HK-2 (cell line): ENCODE results near the gene ZC3HAV1.
A peak's percentile ranks its signal among the peaks of the same experiment; 100 is the strongest.
"Not testable (repeated sequence)": the region's sequence is repeated elsewhere in the genome, so short reads cannot be mapped to it uniquely, and the experiment has no call there.

Experiments used
- DNase-seq: peaks from one replicate; pipeline ENCODE4 v3.0.0-alpha.2; 2018; ENCODE audit not compliant: unreplicated experiment

The ZC3HAV1 gene

DNA sequence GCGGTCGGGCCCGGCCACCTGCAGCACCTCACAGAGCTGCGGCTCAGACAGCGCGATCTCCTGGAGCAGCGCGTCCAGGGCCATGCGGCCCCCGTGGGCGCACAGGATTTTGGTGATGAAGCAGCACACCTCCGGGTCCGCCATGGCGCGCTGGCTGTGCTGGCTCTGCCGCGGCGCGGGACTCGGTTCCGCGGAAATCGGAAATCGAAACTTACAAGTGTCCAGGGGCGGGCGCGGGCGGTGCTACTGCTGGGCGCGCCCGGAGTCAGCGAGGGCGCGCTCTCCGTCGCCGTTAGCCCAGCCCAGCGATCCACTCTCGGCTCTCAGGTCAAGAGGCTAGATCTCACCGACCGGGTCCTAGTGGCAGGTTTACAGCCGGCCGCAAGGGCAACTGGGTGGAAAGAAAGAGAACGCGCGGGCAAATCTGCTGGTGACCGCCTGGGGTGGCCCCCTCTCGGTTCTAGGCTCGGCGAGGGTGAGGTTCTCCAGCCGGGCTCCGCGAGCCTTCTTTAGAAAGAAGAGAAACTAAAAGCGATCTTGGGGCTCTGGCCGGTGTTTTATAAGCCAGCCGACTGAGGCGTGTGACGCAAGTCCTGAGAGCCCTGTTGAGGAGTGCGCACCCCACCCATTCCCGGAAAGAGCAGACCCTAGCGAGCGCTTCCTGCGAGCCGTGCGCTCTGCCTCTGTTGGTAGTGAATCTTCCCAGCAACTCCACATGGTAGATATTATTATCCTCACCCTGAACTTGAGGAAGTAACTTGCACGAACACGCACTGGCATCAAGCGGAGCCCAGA, at the start of gene ZC3HAV1:
Gene ZC3HAV1 (minus strand): TSS at position 533 of the 795 bp plus-strand sequence. CDS start 389 bp downstream, at position 144.
- peak; percentile 85 for DNase-seq

DNA sequence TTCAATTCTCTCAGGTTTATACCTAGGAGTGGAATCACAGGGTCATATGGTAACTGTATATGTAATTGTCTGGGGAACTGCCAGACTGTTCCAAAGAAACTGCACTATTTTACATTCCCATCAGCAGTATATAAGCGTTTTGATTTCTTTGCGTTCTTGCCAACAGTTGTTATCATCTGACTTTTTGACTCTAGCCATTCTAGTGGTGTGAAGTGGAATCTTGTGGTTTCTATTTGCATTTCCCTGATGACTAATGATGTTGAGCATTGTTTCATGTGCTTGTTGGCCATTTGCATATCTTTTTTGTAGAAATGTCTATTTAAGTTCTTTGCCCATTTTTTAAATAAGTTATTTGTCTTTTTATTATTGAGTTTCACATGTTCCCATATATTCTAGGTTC, 44.3 kb upstream of the ZC3HAV1 start:
- no peak for DNase-seq

DNA sequence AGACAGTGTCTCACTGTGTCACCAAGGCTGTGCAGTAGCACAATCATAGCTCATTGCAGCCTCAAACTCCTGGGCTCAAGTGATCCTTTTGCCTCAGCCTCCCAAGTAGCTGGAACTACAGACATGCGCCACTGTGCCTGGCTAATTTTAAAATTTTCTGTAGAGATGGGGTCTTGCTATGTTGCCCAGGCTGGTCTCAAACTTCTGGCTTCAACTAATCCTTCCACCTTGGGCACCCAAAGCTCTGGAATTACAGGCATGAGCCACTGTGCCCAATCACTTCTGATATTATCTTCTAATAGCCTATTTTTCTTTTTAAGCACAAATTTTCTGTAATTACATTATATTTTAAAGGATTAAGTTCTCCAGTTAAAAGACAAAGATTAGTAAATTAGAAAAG, 42.6 kb upstream of the ZC3HAV1 start:
- no peak for DNase-seq

DNA sequence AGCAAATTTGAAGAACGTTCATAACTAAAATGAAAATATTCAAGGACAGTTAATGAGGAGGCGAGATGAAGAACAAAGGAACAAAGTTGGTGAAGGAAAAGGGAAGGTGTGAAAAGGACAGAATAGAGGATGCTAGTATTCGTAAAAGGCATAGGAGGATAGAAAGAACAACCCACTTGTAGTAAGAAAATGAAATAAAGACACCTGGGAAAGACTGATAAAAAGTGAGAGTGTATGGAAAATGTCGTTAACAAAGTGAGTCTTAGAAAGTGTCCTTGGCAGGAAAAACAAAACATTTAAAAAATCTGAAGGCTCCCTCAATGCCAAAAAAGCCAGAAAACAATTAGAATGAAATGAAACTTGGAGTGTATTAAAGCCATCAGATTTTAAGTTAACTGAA, 29.6 kb upstream of the ZC3HAV1 start:
- no peak for DNase-seq

DNA sequence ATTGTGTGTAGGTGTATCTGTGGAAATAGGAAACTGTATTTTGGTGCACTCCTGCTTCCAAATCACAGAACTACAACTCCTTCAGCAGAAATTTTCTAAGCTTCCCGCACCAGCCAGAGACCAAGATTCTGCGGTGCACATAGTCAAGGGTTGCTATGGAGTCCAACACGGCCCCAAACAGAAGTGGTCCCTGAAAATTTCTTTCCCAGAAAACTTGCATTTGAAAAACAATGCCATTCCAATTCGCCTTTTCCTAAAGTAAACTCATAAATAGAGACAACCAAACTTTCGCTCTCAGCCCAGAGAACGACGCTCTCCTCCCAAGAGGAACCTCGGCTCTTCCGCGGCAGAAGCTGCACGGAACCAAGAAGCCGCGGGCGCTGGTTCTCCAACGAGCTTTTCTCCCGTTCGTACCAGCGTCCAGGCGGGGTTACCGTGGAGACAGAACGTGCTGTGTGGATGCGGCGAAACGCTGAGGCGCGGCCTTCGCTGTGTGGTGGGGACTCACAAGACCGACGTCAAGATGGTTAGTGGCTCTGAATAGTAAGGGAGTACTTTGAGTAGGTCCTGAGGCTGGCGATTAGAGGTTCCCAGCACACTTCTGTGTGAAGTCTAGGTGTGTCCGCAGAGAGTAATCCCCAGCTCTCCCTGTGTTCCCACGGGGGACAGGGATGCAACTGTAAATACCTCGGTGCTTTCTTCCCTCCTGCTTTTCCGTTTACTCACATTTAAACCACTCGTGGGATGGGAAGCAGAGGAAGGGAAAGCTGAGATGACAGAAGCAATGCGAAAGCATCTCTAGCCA, 24.0 kb upstream of the ZC3HAV1 start:
- peak; percentile 87 for DNase-seq

DNA sequence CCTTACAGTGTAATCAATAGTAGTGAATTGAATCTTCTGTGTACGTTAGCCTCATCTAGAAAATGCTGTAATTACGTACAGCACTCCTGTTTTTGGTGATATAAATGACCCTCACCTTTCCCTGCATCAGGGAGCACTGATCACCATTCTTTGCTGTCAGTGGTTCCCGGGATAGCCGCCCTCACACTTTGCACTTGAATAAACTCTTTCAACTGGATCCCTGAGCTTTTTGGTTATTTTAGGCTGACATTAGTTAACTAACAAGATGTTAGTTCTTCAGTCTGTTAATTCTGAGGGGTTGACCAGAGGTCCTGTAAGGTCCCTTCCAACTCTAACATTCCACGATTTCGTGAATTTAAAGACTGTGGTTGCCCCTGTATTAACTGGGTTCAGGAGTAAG, 23.4 kb upstream of the ZC3HAV1 start:
- DNase-seq, result no peak

DNA sequence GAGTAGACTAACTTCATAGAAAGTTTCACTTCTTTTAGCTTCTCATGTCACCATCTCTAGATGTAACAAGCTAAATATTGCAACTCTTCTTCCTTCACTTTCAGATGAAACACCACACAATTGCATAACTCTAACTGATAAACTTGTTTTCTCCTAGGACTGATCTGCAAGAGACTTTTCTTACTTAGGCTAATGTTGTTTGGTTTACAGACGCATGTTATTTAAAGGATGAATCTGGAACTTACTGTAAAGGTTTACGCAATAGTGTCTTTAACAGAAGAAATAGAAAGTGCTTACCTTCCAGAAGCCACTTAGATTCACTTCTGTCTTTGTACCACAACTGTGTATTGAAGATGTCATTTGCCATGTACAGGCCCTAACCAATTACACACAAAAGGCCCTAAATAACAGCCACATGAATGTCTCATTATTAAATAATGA, 22.1 kb upstream of the ZC3HAV1 start:
- DNase-seq, result no peak

DNA sequence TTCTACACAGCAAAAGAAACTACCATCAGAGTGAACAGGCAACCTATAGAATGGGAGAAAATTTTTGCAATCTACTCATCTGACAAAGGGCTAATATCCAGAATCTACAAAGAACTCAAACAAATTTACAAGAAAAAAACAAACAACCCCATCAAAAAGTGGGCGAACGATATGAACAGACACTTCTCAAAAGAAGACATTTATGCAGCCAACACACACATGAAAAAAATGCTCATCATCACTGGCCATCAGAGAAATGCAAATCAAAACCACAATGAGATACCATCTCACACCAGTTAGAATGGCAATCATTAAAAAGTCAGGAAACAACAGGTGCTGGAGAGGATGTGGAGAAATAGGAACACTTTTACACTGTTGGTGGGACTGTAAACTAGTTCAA, 20.3 kb upstream of the ZC3HAV1 start:
- DNase-seq, result not testable (repeated sequence)

DNA sequence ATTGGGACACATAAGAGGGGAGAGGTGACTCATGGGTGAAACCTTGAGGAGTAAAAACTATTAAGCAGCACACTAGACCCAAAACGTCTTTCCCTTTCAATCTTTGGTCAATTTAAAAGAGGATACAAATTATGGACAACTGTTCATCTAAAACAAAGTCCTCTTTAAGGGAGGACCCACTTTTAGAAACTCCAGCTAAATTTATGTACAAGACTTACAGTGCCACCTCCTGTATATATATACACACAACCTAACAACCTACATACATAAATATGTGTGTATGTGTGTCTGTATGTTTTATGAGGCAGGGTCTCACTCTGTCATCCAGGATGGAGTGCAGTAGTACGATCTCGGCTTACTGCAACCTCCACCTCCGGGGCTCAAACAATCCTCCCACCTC, 18.1 kb upstream of the ZC3HAV1 start:
- DNase-seq, result no peak

DNA sequence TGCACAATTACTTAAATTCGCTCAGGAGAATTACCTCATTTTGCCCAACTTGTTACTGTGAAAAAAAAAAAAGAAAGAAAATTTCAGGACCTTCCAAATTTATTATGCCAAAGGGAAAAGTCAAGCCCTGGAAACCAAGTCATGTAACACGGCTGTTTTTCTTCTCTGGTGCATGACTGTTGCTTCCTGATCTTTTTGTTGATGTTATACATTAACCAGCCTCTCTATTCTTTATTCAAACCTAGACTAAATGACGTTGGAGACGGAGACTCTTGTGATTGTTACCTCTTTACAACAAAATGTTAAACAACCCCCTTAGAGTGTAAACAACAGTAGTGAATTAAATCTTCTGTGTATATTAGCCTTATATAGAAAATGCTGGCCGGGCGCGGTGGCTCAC, 16.1 kb upstream of the ZC3HAV1 start:
- DNase-seq, result no peak

DNA sequence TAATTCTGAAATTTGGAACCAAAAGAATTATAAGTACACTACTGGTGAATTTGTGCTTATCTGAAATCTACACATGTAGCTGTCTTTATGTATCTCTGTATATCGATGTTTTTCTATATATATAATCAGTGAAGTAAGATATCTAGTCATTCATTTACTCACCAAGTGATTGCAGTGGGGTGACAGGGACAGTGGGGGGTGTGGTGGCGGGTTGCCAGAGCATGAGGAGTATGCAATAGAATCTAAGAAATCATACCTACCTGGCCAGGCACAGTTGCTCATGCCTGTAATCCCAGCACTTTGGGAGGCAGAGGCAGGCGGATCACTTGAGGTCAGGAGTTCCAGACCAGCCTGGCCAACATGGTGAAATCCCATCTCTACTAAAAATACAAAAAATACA, 15.5 kb upstream of the ZC3HAV1 start:
- DNase-seq, result not testable (repeated sequence)

DNA sequence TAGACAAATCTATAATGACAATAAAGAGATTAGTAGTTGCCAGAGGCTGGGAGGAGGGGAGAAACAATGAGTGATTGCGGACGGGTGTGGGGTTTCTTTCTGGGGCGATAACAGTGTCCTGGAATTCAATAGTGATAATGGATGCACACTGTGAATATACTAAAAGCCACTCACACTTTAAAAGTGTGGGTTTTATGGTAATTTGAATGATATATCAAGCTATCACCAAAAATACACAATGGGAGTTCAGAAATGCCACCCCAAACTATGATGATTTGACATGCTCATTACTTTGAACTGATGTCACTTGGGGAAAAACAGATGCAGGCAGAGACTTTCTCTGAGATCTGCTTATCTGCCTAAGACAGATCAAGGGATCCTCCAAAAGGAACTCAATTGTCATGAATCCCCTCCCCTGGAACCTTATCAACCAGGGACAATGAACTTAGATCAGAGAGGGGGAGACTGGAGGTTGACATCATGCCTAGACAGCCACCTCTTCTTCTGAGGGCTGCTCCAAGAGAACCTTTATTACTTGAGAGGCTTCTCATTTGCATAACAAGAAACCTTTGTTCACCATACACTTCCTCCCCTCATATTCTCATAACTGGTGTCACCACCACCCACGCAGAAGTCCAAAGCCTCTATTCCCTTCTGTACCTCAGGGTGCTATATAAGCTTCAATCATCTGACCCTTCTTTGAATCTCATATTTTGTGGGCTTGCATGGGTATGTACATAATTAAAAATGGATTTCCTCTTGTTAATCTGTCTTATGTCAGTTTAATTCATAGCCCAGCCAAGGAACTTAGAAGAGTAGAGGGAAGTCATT, 14.8 kb upstream of the ZC3HAV1 start:
- no peak for DNase-seq

DNA sequence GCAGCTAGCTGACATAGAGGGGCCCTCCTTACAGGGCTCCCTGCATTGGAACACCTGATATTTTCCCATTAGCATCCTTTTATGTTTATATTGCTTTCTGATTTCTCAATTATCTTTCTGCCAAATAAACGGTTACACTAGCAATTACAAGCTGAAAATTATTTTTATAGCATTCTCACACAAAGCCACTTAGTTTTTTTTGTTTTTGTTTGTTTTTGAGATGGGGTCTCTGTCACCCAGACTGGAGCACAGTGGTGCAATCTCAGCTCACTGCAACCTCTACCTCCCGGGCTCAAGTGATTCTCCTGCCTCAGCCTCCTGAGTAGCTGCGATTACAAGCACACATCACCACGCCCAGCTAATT, 9.9 kb upstream of the ZC3HAV1 start:
- no peak for DNase-seq

DNA sequence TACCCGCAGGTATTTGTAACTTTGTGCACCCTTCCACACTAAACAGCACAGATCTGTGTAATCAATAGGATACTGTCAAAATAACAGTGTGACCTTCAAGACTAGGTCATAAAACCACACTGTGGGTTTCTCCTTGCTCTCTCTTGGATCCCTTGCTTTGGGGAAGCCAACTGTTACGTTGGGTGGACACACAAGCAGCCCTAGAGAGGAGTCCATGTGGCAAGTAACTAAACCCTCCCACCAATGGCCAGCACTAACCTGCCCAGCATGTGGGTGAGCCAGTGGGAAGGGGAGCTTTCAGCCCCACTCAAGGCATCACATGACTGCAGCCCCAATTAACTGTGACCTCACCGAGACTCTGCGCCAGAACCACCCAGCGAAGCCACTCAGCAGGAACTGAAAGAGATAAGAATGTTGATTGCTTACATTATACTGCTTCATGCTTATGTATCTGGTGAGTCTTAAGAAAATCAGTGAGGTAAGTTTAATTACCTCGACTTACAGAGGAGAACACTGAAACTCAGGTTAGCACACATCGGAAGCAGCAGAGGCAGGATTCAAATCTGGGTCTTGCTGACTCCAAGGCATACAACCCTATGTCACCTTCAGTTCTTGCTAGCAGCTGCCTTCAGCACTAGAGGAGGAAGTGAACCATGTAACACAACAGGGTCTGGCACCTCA, 9.4 kb upstream of the ZC3HAV1 start:
- DNase-seq, result no peak

DNA sequence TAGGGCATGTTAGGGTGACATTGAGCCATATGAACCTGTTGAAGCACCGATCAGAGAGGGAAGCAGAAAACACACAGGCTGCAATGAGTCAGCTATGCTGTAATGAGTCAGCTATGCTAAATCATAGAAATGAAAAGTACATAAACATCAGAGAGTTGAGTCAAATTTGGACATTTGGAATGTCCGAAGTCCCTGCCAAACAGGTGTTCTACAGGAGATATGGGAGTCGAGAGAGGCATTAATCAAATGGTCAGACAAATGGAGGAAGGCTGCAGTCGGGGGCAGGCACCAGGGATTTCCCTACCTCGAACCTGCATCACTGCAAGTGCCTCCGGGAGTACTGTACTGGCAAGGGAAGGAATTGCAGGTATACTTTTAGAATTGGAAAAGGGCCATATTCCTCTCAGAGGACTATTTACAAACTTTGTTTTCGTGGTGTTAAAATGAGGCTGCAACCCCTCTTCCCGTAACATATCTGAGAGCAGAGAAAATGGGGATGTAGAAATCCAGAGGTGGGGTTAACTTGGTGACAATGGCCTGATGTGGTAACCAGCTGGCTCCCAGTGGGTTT, 8.8 kb upstream of the ZC3HAV1 start:
- no peak for DNase-seq

DNA sequence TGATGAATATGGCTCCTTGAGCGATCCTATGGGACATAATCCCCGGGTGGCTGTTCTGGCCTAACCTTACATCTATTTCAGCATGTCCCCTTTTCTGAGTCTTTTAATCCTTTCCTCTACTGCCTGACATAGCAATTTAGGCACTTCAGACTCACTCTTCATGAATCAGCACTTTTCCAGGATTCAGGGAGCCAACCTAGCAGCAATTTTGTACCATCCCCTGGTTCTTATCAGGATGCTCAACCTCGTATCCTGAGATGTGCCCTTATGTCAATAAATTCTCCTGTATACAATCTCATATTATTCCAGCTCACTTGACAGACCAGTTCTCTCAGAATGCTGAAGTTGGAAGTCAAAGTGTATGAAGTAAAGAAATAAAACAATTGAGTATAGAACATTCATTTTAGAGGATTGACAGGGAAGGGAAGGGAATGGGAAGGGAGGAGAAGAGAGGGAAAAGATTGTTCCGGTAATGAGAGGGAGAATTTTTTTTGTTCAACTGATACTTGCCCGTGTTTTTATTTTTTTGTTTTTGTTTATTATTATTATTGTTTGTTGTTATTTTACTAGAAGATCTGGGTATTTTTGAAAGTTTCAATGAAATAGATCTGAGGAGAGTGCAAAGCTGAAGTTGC, 8.2 kb upstream of the ZC3HAV1 start:
- no peak for DNase-seq

DNA sequence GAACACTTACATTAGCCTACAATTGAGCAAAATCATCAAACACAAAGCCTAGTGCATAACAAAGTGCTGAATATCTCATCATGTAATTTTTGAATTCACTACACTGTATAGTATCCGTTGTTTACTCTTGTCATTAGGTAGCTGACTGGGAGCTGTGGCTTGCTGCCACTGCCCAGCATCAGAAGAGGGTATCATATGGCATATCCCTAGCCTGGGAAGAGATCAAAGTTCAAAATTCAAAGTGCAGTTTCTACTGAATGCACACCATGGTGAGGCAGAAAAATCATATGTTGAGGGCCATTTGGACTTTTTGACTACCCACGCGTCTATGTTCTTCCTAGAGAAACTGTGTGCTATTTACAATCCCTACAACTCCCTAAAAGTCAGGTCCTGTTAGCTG, 7.5 kb upstream of the ZC3HAV1 start:
- no peak for DNase-seq

DNA sequence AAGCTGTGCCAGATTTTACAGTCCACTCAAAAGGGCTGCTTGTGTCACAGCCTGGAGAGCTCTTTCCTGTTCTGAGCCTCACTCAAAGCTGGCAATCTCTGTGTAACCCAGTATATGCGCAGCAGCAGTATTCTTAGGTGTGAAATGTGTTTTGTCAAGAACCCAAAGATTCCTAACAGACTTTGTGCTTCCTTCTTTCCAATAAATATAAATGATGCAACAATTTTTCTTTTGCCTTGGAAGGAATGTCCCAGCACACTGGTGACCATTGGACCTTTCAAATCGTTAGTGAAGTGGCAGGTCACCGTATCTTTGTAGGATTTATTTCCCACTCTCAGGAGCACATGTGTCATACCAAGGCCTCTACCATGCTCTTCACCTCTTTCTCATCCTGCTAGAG, 5.6 kb upstream of the ZC3HAV1 start:
- DNase-seq, result no peak

DNA sequence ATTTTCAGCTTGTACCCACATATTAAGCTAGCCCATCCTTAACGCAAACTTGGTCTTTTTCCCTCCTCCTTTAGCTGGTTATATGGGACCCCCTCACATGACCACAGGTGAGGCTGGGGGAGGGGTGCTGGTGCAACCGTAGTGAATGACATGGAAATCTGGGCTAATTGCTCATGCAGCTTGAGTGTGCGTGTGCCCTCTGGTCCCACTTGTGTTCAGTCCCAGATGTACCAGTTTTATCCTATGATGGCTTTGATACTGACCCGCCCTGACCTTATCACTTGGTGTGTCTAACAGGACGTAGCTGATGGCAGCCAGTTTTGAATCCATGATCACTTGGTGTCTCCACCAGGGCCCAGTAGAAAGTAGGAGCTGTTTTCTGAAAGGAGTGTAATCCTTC, 5.1 kb upstream of the ZC3HAV1 start:
- DNase-seq, result no peak

DNA sequence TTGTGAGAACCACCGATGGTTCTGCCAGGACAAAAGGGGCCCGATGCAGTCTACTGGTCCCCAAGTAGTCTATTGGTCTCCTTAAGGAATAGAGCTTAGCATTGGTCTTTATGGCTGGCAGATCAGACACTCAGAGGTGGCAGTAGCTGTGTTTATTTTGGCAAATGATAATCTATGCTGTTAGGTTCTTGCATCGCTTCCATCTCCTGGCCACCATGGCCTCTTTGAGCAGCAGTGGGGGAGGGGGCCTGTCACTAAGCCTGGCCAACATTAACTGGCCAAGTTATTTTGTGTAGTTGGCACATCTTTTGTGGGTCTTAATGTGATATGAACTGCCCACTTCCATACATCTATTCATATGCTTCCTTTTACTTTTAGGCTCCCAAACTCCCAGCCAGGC, 4.5 kb upstream of the ZC3HAV1 start:
- no peak for DNase-seq

DNA sequence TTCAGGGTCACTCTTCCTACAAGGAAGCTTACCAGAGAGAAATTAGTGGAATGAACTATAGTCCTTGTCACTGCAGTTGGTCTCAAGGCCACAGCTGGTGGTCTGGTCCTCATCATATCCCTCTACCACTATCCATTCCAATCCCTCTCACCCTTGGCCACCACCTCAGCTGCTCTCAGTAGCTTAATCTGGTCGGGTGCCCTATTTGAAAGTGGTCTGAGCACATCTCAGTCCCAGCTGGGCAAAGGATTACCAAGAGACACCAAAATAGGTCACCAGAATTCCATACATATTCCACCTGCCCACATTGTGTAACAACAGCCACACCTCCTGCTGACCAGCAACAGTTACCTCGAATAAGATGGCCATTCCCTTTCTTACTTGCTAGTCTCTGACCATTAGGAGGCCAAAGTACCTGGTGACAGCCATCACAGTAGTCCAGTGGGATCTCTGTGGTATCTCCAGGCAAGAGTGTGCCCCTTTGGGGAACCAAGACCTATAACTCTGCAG, 3.3 kb upstream of the ZC3HAV1 start:
- no peak for DNase-seq
